ENCODE results near the gene FAM3B. TPM values are rescaled to one million over a fixed set of nuclear protein-coding genes. Genes with fewer than 3 reads are reported as not detected.

Gene FAM3B
- total RNA-seq, 1 donor from 2014 or later: 4.5 TPM

DNA sequence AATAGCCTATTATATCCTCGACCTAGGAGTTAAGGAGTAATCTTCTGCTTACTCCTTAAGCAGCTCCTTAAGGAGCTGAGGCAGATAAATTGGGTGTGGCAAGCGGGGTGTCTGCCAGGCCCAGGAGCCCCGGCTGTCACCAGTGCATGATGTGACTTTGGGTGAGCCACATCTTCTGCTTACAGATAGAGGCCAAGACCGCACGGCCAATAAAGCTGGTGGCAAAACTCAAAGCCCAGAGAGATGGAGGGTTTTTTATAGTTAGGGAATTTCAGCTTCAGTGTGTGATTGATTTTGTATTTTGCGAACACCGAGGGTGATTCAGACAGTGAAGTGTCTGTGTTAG lies 55.1 kb downstream of the FAM3B start:
- no peak for DNase-seq (ENCODE audit: low read depth)
- no peaks in the 10 kb centered on the region for H3K36me3 ChIP-seq (ENCODE audit: control insufficient read depth, insufficient read depth, low read length)
- TF ChIP-seq, protein P1, sequence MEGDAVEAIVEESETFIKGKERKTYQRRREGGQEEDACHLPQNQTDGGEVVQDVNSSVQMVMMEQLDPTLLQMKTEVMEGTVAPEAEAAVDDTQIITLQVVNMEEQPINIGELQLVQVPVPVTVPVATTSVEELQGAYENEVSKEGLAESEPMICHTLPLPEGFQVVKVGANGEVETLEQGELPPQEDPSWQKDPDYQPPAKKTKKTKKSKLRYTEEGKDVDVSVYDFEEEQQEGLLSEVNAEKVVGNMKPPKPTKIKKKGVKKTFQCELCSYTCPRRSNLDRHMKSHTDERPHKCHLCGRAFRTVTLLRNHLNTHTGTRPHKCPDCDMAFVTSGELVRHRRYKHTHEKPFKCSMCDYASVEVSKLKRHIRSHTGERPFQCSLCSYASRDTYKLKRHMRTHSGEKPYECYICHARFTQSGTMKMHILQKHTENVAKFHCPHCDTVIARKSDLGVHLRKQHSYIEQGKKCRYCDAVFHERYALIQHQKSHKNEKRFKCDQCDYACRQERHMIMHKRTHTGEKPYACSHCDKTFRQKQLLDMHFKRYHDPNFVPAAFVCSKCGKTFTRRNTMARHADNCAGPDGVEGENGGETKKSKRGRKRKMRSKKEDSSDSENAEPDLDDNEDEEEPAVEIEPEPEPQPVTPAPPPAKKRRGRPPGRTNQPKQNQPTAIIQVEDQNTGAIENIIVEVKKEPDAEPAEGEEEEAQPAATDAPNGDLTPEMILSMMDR (IDR thresholded peaks at IDR 0.05; ENCODE audit: insufficient read depth, low read length, poor library complexity, severe bottlenecking): no peak
- peaks cover 11% of the 10 kb centered on the region for H3K27me3 ChIP-seq (ENCODE audit: control insufficient read depth, insufficient read depth, low read length)
- no peak overlapping the region for H3K4me3 ChIP-seq (ENCODE audit: low read depth, low read length)

DNA sequence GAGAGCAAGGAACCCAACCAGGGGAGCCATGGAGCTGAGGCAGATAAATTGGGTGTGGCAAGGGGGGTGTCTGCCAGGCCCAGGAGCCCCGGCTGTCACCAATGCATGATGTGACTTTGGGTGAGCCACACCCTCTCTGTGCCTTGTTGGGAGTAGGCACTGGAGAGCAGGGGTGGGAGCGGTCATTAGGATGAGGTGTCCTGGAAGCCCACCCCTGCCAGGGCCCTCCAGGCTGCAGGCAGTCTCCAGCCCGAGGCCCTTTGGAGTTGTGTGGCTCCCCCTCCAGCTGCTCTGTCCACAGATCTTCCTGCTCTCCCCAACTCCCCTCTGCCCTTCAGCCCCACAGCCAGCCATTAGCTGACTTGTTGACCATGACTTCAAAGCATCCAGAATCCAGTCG lies 56.7 kb downstream of the FAM3B start:
- Histone ChIP-seq H3K36me3 (ENCODE audit: control insufficient read depth, insufficient read depth, low read length) (no peaks in the 10 kb centered on the region), H3K4me3 (ENCODE audit: low read depth, low read length) (no peak overlapping the region), H3K27me3 (ENCODE audit: control insufficient read depth, insufficient read depth, low read length) (peaks cover 13% of the 10 kb centered on the region)
- DNase-seq (ENCODE audit: low read depth): no peak
- TF ChIP-seq, protein P1 (IDR thresholded peaks at IDR 0.05; ENCODE audit: insufficient read depth, low read length, poor library complexity, severe bottlenecking): no peak

DNA sequence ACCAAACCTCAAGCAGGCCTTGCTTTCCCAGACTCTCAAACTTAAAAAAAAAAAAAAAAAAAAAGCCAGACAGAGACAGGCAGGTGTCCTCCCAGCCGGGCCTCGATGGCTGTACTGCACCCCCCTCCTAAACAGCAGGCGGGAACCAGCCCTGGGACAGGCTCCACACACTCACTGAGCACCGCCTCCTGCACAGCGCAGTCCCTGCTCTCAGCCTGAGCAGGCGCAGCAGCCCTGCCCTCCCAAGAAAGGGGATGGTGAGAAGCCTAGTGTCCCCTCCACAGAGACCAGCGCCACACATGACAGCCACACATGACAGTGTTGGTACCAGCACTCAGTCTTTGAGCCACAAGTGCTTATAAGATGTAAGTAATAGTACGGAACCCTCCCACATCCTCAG lies 57.2 kb downstream of the FAM3B start:
- DNase-seq (ENCODE audit: low read depth): no peak
- TF ChIP-seq, protein P1 (IDR thresholded peaks at IDR 0.05; ENCODE audit: insufficient read depth, low read length, poor library complexity, severe bottlenecking): no peak
- Histone ChIP-seq H3K36me3 (ENCODE audit: control insufficient read depth, insufficient read depth, low read length) (no peaks in the 10 kb centered on the region), H3K27me3 (ENCODE audit: control insufficient read depth, insufficient read depth, low read length) (peaks cover 11% of the 10 kb centered on the region), H3K4me3 (ENCODE audit: low read depth, low read length) (no peak overlapping the region)

DNA sequence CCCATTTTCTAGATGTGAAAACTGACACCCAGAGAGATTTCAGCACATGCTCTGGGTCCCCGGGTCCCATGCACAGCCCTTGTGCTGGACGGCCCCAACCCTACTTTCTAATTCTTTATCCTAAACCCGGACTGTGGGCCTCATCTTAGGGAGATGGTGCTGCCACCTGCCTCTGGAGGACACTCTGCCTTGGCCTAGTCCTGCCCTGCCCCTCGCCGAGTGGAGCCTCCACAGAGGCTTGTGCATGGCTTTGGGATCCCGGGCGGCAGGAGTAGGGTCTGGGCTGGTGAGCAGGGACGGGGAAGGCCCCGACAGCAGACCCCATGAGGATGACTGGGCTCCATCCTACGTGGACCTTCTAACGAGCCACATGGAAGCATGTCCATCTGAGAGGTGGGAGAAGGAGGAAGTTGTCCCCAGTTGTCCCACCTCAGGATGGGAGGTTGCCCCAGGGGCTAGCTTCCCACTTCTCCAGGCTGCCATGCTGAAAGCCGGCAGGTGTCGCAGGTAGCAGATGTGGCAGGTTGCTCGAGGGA lies 57.6 kb downstream of the FAM3B start:
- Histone ChIP-seq H3K4me3 (ENCODE audit: low read depth, low read length) (no peak overlapping the region), H3K27me3 (ENCODE audit: control insufficient read depth, insufficient read depth, low read length) (peaks cover 7% of the 10 kb centered on the region), H3K36me3 (ENCODE audit: control insufficient read depth, insufficient read depth, low read length) (no peaks in the 10 kb centered on the region)
- DNase-seq (ENCODE audit: low read depth): no peak
- TF ChIP-seq, protein P1 (IDR thresholded peaks at IDR 0.05; ENCODE audit: insufficient read depth, low read length, poor library complexity, severe bottlenecking): no peak

DNA sequence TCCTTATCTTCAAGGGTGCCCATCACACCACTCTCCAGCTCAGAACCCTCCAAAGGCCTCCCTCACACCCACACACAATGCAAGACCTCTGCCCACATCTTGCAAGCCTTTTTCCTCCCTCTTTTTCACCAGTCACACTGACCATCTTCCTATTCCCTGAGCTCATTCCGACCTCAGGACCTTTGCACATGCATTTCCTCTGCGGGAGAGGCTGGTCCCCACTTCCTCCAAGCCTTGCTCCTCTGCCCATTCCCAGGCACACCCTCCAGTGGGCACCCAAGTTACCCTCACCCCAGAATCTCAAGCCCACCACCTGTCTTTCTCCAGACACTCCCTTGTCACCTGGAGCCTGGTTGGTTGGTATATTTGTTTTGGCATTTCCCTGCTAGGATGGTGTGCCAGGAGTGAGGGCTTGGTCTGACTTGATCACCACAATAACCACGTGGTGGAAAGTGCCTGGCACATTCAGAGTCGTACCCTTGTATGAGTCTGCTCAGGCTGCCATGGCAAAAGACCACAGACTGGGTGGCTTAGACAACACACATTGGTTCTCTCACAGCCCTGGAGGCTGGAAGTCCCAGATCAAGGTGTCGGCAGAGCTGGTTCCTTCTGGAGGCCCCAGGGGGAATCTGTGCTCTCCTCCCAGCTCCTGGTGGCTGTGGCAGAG lies 58.4 kb downstream of the FAM3B start:
- no peak for DNase-seq (ENCODE audit: low read depth)
- TF ChIP-seq, protein P1 (IDR thresholded peaks at IDR 0.05; ENCODE audit: insufficient read depth, low read length, poor library complexity, severe bottlenecking): no peak
- no peak overlapping the region for H3K4me3 ChIP-seq (ENCODE audit: low read depth, low read length)
- peaks cover 4% of the 10 kb centered on the region for H3K27me3 ChIP-seq (ENCODE audit: control insufficient read depth, insufficient read depth, low read length)
- no peaks in the 10 kb centered on the region for H3K36me3 ChIP-seq (ENCODE audit: control insufficient read depth, insufficient read depth, low read length)

DNA sequence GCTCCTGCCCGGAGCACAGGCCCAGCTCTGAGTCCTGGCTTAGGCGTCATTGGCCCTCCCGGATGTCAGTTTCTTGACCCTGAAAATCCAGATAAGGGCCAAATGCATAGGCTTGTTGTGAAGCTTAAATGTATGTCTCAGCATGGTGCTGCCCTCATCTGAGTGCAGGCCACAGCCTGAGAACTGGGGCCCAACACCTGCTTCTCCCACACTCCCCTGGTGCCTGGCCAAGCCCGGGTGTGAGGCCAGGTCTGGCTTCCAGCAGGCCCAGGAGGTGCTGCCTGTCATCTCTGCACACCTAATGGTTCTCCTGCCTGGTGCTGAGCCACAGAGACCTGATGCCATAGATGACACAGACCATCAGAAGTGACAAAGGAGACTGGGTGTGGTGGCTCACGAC lies 59.3 kb downstream of the FAM3B start:
- DNase-seq (ENCODE audit: low read depth): no peak
- Histone ChIP-seq H3K27me3 (ENCODE audit: control insufficient read depth, insufficient read depth, low read length) (peaks cover 4% of the 10 kb centered on the region), H3K36me3 (ENCODE audit: control insufficient read depth, insufficient read depth, low read length) (no peaks in the 10 kb centered on the region), H3K4me3 (ENCODE audit: low read depth, low read length) (no peak overlapping the region)
- TF ChIP-seq, protein P1 (IDR thresholded peaks at IDR 0.05; ENCODE audit: insufficient read depth, low read length, poor library complexity, severe bottlenecking): no peak

All from kidney epithelial cell (primary cell).